NCI-H82 treated with DMSO at 0.1 percent for 48 hours (cell line): ENCODE data around the gene CXCL9.
A peak's percentile ranks its signal among the peaks of the same experiment; 100 is the strongest.
"Not testable (repeated sequence)": the region's sequence is repeated elsewhere in the genome, so short reads cannot be mapped to it uniquely, and the experiment has no call there.

Source experiments
- DNase-seq: peaks from one replicate; lab custom pipeline; 2025; ENCODE audit not compliant: unreplicated experiment; lab: John Stamatoyannopoulos, UW

The CXCL9 gene

GRCh38 chr4:76012388-76012801 lies 5.1 kb upstream of the CXCL9 start:
- DNase-seq, result peak; percentile 10

GRCh38 chr4:76011700-76012387 lies 4.5 kb upstream of the CXCL9 start:
- DNase-seq, result no peak

DNA sequence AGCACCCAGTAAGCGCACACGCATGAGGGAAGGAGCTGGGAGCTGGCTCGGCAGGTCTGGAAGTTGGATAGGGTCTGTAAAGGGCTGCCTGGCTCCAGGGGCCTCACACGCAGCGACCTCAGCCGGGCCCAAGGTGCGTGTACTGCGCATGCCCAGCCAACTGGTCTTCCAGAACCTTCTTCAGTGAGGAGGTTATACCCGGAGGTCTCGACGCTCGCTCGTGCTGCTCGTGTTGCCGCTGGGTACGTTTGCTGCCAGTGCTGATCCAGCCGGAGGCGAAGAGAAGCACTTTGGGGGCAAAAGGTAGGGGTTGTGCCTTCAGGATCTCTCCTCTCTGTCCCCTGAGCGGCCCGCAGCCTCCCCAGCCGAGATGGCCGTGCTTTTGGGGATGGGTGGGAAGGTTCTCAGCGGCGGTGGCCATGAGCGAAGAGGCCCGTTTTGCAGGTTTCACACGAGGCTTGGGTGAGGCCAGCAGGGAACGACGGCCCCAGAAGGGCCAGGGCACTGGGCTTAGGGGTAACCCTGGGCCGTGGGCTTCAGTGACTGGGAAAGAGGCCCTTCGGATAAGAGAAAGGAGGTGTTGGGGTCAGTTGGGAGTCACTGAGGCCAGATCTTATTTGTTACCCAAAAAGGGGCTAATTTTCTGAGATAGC lies 3.8 kb upstream of the CXCL9 start:
- no peak for DNase-seq

- DNase-seq, result no peak
Measured at GRCh38 chr4:76010576-76010975, 3.3 kb upstream of the CXCL9 start.

DNA sequence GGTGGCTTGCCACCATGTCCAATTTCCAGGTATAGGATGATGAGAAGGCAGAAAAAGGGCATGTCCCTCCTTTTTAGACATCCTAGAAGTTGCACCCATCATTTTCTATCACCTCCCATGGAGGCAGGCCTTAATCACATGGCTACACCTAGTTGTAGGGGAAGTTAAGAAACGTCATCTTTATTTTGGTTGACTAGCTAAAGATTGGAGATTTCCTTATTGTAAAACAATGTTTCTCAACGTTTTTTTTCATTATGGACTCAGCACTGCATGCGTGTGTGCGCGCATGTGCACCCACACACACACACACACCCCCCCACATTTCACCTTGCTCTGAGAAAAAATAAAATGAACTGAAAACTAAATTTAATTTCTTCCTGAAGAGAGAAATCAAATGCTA lies 2.0 kb upstream of the CXCL9 start:
- no peak for DNase-seq

DNA sequence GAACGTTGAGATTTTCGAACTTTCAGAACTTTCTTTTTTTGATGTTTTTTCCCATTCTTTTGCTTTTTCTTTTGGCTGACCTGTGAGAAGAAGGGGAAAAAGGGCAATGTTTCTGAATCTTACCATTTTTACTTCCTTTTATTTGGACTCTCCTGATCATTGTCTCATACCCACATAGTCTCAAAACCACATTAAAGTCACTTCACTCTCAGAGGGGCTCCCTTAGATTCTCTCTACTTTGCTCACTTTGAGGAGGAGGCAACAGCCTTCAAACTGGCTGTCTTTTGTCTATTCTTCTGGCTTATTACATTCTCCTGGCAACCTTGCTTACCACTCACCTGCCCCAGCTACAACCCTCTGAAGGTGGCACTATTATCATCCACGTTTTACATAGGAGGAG lies 3.7 kb downstream of the CXCL9 start:
- no peak for DNase-seq

DNA sequence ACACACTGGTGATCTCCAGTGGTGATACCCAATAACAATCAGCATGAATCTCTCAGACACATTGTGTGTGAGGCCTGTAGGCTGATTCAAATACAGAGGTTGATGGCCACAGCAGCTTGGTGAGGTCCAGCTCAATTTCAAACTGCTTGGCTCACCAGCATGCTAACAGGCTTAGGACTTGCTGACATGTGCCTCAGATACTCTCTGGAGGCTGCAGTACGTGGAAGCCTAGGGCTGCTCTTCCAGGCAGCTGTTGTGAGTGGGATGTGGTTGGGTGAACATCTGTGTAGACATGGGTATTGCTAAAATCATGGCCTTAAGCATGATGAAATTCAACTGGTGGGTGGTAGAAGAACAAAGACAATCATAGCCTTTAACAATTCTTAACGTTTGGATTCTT lies 4.3 kb downstream of the CXCL9 start:
- DNase-seq, result no peak

- no peak for DNase-seq
Measured at GRCh38 chr4:76002176-76002575, 5.1 kb downstream of the CXCL9 start.

GRCh38 chr4:76001700-76002099 lies 5.6 kb downstream of the CXCL9 start:
- DNase-seq, result no peak

GRCh38 chr4:76000279-76000678 lies 7.0 kb downstream of the CXCL9 start:
- DNase-seq, result no peak

GRCh38 chr4:75998525-75999147 lies 8.7 kb downstream of the CXCL9 start:
- DNase-seq, result not testable (repeated sequence)

- no peak for DNase-seq
Measured at GRCh38 chr4:75997946-75998345, 9.4 kb downstream of the CXCL9 start.

DNA sequence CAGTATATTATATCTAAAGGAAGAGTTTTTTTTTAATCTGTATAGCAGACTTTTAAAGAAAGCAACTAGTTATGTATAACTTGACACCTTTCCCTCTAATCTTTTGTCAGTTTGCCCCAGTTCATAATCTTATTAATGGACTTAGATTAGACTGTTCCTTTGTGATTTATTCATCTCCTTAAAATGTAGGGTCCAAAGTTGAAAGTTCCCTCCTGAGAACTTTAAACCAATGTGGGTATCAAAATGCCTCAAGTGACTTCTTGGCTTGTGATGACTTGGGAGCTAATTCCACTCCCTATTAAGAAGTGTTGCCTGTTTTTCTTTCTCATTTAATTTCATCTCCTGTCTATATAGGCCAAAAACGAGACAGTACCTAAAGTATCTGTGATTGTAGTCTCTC lies 10.2 kb downstream of the CXCL9 start:
- DNase-seq, result peak; percentile 42

DNA sequence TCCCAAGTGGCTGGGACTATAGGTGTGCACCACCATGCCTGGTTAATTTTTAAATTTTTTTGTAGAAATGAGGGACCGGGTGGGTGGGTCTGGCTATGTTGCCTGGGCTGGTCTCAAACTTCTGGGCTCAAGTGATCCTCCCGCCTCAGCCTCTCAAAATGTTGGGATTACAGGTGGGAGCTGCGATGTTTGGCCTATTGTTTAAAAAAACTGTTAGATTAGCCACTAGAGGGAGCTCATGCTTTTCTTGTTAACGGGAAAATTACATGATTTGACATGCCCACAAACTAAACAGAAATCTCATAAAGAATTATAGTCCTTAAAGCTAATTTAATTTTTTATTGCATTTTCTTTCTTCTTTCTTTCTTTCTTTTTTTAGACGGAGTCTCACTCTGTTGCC lies 11.6 kb downstream of the CXCL9 start:
- peak; percentile 67 for DNase-seq

GRCh38 chr4:75992462-75992861 lies 14.8 kb downstream of the CXCL9 start:
- no peak for DNase-seq

- no peak for DNase-seq
Measured at GRCh38 chr4:75989846-75990528, 17.3 kb downstream of the CXCL9 start.

DNA sequence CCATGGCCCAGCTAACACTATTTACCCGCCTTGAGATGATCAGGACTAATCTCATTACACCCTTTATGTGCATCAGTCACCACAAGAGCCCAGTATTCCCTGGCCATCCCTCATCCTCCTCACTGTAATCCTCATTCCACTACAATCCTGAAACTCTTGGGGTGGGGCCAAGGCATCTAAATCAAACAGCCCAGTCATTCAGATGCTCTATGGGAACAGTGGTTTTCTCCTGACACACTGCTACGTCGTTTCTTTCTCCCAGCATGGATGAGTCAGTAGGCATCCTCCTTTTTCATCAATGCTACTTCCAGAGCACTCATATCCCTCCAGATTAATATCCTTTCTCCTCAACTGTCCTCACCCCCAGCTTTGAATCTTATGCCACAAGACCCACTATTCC lies 22.2 kb downstream of the CXCL9 start:
- DNase-seq, result peak; percentile 76

DNA sequence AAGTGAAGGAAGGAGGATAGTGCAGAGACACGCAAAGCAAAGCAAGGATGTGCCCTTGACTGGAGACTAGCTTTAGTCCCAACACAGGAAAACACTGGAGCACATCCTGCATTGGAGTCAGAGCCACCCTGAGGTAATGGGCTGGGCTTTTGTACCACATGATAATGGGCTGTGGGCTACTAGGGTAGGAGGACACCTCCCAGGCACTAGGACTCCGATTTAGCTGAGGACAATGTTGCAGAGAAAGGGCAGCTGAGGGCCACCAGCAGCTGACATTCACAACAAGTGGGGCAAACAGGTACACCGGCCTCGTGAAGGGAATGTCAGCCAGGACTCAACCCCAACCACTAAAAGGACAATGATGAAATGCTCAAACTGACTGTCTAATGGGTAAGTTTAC lies 26.7 kb downstream of the CXCL9 start:
- DNase-seq, result no peak

GRCh38 chr4:75976177-75976576 lies 31.1 kb downstream of the CXCL9 start:
- no peak for DNase-seq

DNA sequence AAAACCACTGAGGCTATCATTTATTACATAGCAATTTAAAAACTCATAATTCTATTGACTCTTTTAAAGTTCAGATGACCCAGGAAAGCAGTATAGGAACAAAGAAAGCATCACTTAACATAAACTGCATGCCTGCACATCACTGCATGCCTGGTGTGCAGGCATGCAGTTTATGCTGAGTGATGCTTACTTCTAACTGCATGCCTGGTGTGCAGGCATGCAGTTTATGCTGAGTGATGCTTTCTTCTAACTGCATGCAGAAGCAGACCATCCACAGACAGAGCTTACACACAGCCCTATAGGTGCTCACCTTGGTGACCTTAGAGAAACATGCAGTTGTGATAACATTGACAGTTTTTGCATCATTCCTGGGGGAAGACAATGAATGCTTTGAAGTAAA lies 33.5 kb downstream of the CXCL9 start:
- DNase-seq, result no peak

- no peak for DNase-seq
Measured at GRCh38 chr4:75968084-75968483, 39.2 kb downstream of the CXCL9 start.

DNA sequence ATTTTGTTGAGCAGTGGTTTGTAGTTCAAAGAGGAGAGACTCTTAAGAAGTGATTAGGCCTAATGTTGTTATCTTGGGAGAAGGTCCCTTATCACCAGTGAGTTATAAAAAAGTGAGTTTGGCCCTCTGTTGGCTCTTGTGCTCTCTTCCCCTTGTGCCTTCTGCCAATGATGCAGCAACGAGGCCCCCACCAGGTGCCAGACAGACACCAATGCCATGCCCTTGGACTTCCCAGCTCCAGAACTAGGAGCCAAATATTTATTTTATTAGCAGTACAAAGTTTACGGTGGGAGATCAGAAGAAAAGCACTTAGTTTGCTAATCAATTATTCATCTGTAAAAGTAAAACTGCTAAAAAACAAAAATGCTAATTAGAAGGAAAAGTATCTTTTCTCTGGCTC lies 43.8 kb downstream of the CXCL9 start:
- DNase-seq, result no peak
